ENCODE results near the gene MRPS21.

GRCh38 chr1:150311762-150312161, 18.1 kb downstream of the MRPS21 start:
- no peak for TF ChIP-seq CTCF (conservative IDR thresholded peaks at IDR 0.05; ENCODE audit: low read length)
- no peak for TF ChIP-seq EZH2phosphoT487 (IDR thresholded peaks at IDR 0.05; ENCODE audit: borderline replicate concordance, low read depth, low read length)

Data from OCI-LY7 (cell line).